Skeletal muscle cell (primary cell): ENCODE measurements around the gene GM2A.

Experiments used
- DNase-seq: peaks from one replicate; pipeline ENCODE4 v3.0.0-alpha.2; 2010; ENCODE audit warnings: low read depth
- H3K4me3 ChIP-seq: 2 replicates; pipeline ENCODE4 v1.5.1; 2011; ENCODE audit warnings: low read depth, mild to moderate bottlenecking, control low read depth, low read length, moderate library complexity

The GM2A gene

DNA sequence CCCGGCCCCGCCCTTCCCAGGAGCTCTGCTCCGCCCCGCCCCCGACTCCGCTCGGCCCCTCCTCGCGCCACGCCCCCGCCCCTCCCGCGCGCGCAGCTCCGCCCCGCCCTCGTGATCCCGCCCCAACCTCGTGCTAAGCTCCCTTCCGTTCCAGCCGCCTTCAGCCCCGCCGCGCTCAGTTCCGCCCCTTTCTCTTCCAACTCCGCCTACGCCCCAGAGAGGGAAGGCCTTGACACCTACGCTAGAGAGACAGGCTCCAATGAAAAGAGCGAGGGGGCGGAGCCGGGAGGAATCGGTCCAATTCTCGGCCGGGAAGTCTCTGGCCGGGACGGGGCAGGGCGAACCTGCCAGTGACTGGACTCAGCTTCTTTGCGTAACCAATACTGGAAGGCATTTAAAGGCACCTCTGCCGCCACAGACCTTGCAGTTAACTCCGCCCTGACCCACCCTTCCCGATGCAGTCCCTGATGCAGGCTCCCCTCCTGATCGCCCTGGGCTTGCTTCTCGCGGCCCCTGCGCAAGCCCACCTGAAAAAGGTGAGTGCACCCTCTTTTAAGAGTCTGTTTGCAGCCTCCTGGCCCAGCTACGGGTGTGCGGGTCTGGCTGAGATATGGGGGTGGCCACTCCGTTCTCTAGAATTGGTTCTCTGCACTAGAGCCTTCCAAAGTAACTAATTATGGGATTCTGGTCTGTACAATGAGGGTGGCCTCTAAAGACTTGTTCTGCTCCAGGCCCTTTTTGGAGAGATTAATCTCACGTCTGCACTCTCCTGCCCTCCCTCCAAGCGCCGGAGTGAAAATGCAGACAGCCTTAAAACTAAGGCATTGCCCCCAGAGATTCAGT, at the start of gene GM2A:
Gene GM2A (plus strand): TSS at position 424 of the 843 bp plus-strand sequence. CDS start 32 bp downstream, at position 456.
- DNase-seq = peak; percentile 99
- peak within 1 kb of the TSS; percentile 84 for H3K4me3 ChIP-seq

DNA sequence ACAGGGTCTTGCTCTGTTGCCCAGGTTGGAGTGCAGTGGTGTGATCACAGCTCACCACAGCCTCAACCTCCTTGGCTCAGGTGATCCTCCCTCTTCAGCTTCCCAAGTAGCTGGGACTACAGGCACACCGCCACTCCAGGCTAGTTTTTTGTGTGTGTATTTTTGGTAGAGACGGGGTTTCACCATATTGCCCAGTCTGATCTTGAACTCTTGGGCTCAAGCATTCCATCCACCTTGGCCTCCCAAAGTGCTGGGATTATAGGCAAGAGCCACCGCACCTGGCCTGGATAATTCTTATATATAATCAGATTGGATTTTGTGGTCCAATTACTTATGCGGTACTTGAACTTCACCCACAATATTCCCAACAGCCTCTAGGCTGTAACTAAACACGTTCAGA, 48.9 kb upstream of the GM2A start:
- H3K4me3 ChIP-seq = no peak overlapping the region
- no peak for DNase-seq

DNA sequence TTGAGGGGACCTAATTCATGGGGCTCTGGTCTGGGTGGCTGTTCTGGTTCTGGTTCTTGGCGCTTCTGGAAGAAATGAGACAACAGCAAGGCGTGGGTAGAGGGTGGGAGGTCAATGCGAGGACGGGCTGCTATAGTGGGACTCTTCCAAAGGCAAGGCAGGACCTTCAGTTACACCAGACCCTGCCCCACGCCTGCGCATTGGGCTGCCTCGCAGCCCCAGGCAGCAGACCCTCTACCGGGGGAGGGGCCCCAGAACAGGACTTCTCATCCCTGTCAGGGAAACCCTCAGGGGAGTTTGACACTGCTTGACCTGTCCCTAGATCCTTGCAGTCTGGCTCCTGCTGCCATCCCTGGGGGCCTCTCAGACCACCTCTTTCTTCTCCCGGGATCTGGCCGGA, 47.6 kb upstream of the GM2A start:
- no peak for DNase-seq
- H3K4me3 ChIP-seq = no peak overlapping the region

DNA sequence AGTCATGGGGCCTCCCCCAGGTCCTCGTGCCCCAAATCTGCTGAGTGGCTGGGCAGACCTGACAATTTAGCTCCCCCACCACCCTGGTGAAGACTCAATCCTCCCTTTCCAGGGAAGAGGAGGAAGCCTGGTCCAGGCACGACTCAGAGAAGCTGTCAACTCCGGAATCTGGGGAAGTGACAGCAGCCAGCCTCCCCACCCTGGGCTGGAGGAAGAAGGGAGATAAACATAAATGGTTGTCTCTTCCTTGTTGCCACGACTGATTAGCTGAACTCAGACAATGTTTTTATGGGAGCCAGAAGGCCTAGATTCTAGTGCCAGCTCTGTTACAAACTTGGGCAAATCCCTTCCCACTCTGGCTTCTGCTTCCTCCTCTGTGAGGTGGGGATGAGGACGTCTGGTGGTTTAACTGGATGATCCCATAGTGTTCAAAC, 44.5 kb upstream of the GM2A start:
- DNase-seq = no peak
- no peak overlapping the region for H3K4me3 ChIP-seq

DNA sequence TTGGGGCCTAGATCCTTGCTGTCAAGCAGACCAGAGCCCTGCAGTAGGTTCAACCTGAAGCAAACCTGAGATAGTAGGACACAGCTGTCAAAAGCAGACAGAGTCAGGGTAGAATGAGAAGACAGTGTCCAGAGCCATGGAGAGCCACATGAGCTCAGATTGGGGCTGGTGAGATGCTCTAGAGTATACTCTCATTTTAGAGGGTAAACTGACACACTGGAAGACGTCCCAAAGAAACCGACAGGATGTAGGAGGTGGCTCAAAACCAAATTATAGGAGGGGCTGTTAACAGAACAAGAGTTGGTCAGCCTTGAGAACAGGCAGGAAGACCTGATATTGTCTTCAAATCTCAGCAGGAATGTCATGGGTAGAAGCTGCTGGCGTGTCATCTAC, 40.6 kb upstream of the GM2A start:
- DNase-seq = no peak
- no peak overlapping the region for H3K4me3 ChIP-seq

DNA sequence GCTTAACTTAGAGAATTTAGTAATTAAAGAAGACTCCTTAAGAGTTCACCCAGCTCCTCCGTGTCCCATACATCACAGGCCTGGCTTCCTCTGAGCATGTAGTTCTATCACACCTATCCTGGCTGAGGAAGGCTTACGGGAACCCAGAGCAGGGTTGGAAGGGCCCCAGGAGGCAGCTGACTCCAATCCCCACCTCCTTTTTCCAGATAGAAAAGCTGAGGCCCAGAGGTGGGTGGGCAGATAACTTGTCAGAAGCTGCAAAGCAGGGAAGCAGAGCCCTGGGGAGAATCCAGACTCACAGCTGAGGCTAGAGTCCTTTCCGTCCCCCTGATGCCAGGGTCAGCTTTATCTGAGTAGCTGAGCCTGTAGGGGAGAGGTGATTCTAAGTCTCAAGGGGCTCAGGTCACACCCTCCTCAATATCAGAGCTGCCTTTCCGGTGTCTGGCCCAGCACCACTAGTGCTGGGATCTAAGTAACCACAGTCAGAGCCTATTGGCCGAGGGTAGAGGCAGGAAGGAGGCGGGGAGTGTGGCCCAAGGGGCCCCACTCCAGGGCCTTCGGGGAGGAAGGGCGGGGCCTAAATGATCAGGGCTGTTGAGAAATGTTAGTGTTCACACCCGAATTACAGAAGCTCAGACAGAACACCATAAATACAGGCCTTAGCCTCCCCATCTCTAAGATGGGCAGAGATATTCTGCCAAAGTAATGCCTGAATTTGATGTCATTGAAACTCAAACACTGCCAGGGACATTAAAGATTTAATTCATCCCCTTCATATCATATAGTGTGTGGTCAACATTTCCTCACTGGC, 39.0 kb upstream of the GM2A start:
- DNase-seq = no peak
- H3K4me3 ChIP-seq = no peak overlapping the region

DNA sequence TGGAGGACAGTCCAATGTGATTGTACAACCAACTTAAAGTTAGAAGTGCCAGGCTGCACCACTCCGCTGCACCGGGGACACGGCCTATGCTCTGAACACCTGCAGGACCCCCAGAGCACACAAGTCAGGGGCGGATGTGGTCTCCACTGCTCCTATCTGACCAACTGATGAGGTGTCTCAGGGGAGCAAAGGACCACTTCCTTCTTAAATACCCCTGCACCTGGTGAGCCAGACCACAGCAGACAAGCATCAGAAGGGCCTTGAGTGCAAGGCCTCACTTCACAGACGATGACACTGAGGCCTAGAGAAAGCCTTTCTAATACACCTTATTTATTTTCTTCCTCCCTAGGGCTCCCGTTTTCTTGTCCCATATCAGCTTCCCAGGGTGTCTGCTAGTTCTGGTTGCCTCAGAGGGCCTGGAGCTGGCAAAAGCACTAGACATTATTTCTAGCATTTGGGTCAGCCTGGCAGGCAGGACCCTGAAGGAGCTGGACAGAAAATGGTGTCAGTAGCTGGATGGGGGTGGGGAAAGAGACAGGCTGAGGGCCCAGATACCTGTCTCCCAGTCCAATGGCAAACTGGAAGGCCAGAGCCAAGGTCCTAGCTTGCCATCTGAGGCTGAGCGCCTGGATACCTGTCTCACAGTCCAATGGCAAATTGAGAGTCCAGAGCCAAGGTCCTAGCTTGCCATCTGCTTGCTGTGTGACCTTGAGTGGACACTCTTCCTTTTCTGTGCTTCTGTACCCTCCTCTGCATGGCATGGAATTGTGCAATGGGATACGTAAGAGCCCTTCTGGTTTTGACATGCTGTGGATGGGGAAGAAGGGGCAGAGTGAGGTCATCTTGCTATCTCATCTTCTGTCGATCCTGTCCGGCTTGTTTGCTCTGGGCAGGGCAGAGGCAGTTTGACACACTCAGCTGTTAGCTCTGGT, 38.1 kb upstream of the GM2A start:
- H3K4me3 ChIP-seq = no peak overlapping the region
- DNase-seq = no peak

DNA sequence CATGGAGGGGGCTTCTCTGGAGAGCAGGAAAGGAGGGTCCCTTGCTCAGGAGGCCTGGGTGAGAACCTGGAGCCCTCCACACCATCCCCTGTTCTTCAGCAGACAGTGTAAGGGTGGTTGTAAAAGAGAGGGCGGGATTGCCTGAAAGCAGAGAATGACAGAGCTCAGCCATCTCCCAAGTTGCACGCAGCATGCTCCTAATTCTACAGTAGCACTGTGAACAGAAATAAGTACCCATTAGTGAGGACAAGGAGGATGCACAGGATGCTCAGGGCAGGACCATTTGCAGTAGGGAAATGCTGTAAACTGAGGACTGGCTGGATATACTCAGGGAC, 37.5 kb upstream of the GM2A start:
- H3K4me3 ChIP-seq = no peak overlapping the region
- no peak for DNase-seq

DNA sequence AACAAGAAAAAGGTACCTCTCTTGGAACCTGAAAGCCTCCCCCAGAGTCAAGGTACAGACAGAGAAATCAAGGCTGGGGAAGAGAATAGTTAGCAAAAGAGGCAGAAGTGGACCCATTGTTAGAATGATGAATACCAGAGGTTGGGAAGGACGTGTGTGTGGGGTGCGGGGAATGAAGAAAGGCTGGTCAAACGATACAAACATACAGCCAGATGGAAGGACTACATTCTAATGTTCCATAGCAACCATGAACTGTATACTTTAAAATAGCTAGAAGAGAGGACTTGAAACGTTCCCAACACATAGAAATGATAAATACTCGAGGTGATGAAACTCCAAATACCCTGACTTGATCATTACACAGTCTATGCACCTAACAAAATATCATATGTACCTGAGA, 36.2 kb upstream of the GM2A start:
- no peak for DNase-seq
- H3K4me3 ChIP-seq = no peak overlapping the region

DNA sequence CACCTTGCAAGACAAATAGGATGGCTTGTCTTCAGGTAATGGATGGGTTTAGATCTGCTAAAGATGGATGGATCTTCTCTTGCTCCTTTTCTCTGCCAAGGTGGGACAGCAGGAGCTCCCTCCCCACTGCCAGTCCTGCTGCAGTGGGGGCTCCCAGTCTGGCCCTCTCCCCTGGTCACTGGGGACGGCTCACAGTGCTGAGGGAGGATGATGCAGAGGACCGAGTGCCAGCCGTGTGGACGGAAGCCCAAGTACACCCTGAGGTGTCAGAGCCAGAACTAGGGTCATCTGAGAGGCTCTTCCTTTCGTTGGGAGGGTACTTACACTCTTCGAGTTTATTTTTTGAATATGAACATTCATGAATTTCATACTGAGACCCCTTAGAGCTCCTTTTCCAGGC, 34.8 kb upstream of the GM2A start:
- no peak for DNase-seq
- no peak overlapping the region for H3K4me3 ChIP-seq

DNA sequence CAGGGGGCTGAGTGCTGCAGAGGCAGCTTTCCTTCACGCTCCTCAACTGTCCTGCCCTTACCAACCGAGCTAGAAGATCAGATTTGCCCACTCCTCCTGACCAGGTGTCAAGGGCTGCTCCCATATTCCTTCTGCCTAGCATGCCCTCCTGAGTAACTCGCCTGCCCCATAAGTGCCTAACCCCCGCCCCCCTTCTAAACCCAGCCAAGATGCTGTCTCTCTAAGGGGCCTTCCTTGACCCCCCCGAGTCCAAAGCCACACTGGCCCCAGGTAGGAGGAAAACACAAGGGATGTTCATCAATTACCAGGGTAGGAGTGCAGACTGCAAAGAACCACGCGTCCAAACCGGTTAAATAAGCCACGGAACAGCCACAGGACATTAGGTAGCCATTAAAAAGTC, 33.8 kb upstream of the GM2A start:
- DNase-seq = no peak
- H3K4me3 ChIP-seq = no peak overlapping the region

DNA sequence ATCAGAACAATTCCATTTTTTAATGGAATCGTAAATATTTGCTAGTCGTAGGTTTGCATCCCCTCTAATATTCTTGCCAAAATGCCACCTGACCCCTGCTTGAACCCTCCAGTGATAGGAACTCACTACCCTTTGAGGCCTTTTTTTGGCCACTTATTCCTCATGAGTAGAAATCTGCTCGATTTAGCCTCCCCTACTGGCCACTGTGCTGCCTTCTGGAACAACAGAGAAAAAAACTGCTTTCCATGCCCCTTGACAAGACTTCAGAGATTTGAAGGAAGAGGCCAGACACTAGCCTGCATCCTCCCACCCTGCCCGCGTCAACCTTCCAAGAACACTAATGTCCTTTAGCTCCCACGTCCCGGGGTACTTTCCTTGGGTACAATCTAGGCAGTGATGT, 33.2 kb upstream of the GM2A start:
- H3K4me3 ChIP-seq = no peak overlapping the region
- DNase-seq = no peak

DNA sequence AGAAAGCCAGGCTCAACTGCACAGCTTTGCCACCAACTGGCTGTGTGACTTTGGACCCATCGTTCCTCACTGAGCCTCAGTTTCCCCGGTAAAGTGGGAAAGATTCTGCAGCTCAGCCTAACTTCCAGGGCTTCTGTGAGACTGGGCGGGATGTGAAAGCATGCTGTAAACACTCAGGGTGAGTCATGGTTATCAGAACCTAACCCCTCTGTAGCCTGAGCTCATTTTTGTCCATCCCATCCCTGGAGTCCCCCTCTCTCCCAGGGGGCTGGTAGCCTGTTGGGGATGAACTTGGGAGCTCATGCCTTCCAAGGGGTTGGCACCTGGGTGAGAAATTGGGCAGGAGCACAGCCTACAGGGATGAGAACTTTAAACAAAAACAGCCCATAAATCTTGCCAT, 31.4 kb upstream of the GM2A start:
- no peak for DNase-seq
- no peak overlapping the region for H3K4me3 ChIP-seq

DNA sequence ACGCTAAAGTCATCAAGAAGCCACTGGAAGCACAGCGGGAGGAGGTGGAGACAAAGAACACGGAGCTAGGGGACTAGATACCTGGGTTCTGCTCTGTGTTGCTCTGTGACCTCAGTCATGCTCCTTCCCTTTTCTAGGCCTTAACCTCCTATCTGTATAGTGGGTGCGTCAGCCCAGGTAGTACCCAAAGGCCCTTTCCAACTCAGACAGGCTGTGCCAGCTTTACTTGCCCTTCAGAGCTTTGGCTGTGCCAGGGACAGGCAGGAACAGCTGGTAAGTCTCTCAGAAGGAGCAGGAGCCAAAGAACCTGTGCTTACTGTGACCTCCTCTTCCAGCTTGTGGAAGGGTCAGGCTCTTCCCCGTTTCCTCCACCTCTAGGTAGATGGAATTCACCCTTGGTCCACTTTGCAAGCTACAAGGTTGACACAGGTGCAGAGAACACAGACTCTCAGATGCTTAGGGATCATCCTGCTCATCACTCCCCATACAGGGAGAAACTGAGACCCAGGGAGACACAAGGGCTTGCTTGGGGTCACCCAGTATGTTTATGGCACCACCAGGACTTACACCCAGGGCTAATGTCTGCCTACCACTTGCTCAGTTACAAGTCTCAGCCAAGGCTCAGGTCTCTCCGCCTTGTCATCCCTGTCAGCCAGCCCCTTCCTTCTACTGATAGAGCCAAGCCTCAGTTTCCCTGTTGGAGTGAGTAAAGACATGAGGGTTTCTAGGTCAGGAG, 30.8 kb upstream of the GM2A start:
- no peak for DNase-seq
- no peak overlapping the region for H3K4me3 ChIP-seq

DNA sequence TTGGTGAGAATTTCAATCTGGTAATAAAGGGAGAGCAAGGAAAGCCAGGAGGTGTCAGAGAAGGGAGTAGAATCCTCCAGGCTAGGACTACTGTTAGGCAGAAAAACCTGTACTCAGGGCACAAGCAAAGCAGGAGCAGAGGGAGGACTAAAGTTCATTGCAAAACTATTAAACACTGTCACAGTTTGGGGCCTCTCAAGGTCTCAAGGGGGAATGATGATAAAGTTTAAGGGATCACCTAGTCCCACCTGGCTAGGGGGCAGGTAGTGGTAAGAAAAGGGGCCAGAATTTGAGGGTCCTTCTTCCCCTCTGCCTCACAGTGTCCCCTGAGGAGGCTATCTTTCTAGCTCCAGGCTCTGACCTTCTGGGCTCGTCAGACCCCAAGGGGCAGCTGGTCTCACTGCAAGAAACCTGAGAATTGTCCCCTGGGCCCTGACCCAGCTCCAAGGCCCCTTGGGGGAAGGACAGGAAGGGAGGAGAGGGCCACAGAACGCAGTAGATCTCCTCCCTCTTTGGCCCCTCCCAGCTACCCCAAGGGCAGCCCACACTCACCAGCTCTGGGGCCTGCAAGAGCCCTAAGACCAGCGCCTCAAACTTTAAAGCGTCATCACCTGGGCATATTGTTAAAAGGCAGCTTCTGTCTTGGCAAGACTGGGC, 30.1 kb upstream of the GM2A start:
- no peak for DNase-seq
- peak overlapping the region; percentile 64 for H3K4me3 ChIP-seq

DNA sequence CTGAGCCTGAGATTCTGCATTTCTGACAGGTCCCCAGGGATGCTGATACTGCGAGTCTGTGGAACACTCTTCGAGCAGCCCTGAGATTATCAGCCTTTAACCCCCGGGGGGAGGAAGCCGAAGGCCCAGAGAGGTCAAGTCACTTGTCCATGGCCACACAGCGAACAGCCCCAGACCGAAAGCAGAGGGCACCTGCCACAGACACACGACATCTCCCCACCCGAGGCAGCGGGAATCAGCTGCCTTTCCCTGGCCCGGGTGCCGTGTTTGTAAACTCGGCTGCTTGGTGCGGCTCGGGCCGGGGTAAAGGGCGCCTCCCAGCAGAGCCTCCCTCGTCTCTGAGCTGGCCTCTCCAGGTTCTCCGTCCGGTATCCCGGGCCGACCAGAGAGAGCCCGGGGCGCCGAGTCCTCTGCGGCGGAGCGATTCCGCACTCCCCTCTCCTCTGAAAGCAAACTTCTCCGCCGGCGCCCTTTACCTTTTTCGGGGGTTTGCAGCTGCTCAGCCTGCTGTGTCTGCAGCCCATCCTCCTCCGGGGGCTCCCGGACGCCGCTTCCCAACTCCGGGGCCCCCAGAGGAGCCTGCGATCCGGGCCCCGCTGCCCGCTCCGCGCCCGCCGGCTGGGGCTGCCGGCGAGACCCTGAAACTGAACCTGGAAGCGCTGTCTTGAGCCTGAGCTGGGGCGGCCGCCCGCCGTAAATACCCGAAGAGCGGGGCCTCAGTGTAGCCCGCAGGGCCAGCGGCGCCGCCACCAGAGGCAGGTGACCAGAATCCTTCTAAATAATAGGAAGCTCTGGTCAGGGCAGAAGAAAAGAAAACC, 29.3 kb upstream of the GM2A start, which contains the start of gene CCDC69:
Gene CCDC69 (minus strand): TSS at position 646 of the 818 bp plus-strand sequence. CDS start 122 bp downstream, at position 524.
- H3K4me3 ChIP-seq = peak within 1 kb of the TSS; percentile 64
- no peak for DNase-seq

DNA sequence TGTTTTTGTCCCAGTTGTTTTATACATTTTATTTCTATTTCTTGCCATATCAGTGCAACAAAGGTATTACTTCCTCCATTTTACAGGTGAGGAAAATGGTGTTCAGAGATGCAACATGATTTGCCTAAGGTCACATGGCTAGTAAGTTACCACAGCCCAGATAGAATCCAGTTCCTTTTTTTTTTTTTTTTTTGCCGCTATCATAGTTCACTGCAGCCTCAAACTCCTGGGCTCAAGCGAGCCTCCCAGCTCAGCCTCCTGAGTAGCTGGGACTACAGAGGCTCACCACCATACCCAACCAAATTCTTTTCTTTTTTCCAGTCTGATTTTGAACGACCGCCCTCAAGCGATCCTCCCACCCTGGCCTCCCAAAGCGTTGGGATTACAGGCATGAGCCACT, 28.6 kb upstream of the GM2A start:
- peak overlapping the region; percentile 64 for H3K4me3 ChIP-seq
- no peak for DNase-seq

DNA sequence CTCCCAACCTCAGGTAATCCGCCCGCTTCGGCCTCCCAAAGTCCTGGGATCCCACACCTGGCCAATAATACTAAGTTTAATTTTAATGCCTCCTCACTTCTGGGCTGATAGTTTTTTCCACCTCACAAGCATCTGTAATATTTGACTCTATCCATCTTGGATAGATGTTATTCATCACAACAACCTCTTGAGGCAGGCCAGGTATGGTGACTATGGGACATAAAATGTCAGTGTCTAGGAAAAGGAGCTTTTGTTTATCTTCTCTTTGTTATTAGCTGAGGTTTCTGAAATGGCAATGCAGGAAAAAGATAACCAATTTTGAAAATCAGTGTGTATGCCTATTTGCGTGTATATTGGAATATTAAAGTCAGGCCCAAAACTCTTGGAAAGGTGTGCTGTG, 27.9 kb upstream of the GM2A start:
- H3K4me3 ChIP-seq = no peak overlapping the region
- DNase-seq = no peak
